ENCODE results near the gene MRPL53. TPM values are rescaled to one million over a fixed set of nuclear protein-coding genes. Genes with fewer than 3 reads are reported as not detected.

The MRPL53 gene
- total and polyA plus RNA-seq, 2 of the 13 experiments (the other 11 are each of a cell fraction or from before 2014, with no cell fraction given): 34.3 to 51.9 TPM

DNA sequence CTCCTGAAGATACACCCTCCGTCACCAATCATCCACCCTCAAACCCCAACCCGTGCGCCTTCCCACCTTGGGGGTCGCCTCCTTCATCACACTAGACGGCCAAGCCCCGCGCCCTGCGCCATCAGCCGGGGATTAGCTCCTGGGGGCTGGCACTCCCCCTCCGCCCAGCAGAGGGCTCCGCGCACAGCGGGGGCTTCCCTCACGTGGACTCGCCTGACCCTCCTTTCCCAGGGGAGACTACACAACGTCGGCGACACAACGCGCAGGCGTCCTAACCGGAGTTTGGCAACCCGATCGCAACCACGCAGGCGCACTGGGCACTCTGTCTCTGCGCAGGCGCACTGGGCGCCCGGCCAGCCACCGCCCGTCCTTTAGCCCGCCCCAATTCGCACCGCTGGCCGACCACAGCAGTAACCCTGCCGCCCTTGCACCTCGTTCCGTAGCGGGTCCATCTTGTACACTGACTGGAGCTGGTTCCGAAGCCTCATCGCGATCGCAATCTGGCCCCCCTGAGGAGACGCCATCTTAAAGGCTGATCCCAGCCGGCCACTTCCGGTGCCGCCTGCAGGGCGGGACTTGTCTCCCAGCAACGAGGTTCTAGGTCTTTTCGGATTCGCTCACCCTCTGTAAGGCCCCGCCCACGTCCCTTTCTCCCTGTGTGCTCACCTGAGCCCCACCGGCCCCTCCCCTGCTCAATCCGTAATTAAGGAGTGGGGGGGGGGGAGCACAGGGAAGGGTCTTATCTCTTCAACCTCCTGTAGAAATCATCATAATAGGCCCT, 34.9 kb upstream of the MRPL53 start, which contains the start of gene PCGF1 (continued):
- TF ChIP-seq NFE2 (CRISPR knock-in tag; IDR thresholded peaks at IDR 0.05) (no peak), BRD4 (CRISPR knock-in tag; IDR thresholded peaks at IDR 0.05) (peak; percentile 91; the same call in 1 of the 2 replicates), TBL1XR1 (IDR thresholded peaks at IDR 0.05; ENCODE audit: borderline replicate concordance, low read length, partially characterized antibody) (peak; percentile 29), MTF1 (CRISPR knock-in tag; IDR thresholded peaks at IDR 0.05) (no peak), HOXA5 (CRISPR knock-in tag; IDR thresholded peaks at IDR 0.05) (peak; percentile 96), ZNF660 (CRISPR knock-in tag; IDR thresholded peaks at IDR 0.05; ENCODE audit: borderline replicate concordance, low read depth) (no peak), CHD2 (IDR thresholded peaks at IDR 0.05; ENCODE audit: low read depth, low read length) (peak; percentile 55), MEF2D (CRISPR knock-in tag; IDR thresholded peaks at IDR 0.05) (peak; percentile 82), NKX3-1 (CRISPR knock-in tag; IDR thresholded peaks at IDR 0.05) (no peak), ZNF878 (CRISPR knock-in tag; IDR thresholded peaks at IDR 0.05) (no peak; the same call in 1 of the 2 replicates), TAF1 (CRISPR knock-in tag; IDR thresholded peaks at IDR 0.05) (peak; percentile 91), DNMT1 (CRISPR knock-in tag; IDR thresholded peaks at IDR 0.05) (peak; percentile 98), ZNF251 (CRISPR knock-in tag; IDR thresholded peaks at IDR 0.05) (no peak; the same call in 1 of the 2 replicates), ZNF446 (CRISPR knock-in tag; IDR thresholded peaks at IDR 0.05) (no peak), PPARG (CRISPR knock-in tag; conservative IDR thresholded peaks at IDR 0.05) (peak; percentile 48; the same call in 1 of the 2 replicates), SOX5 (CRISPR knock-in tag; IDR thresholded peaks at IDR 0.05; ENCODE audit: borderline replicate concordance) (peak; percentile 75), ZFY (CRISPR knock-in tag; IDR thresholded peaks at IDR 0.05) (peak; percentile 30; the same call in 1 of the 2 replicates), PTBP1 (IDR thresholded peaks at IDR 0.05; ENCODE audit: low read depth, low read length, poor library complexity, severe bottlenecking) (peak; percentile 67), BORCS8-MEF2B (CRISPR knock-in tag; IDR thresholded peaks at IDR 0.05) (peak; percentile 53), ZNF839 (CRISPR knock-in tag; IDR thresholded peaks at IDR 0.05; ENCODE audit: borderline replicate concordance) (0 out of 2 replicates have a peak, but pooled peaks have one; percentile 44), SP1 (IDR thresholded peaks at IDR 0.05) (no peak), SP1 (CRISPR knock-in tag; IDR thresholded peaks at IDR 0.05) (0 out of 2 replicates have a peak, but pooled peaks have one; percentile 33), ZNF451 (CRISPR knock-in tag; IDR thresholded peaks at IDR 0.05) (peak; percentile 98)
- TF ChIP-seq, protein P1, sequence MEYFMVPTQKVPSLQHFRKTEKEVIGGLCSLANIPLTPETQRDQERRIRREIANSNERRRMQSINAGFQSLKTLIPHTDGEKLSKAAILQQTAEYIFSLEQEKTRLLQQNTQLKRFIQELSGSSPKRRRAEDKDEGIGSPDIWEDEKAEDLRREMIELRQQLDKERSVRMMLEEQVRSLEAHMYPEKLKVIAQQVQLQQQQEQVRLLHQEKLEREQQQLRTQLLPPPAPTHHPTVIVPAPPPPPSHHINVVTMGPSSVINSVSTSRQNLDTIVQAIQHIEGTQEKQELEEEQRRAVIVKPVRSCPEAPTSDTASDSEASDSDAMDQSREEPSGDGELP (IDR thresholded peaks at IDR 0.05; ENCODE audit: borderline replicate concordance, low read depth): peak; percentile 61; the same call in 1 of the 2 replicates
- TF ChIP-seq, protein P2, sequence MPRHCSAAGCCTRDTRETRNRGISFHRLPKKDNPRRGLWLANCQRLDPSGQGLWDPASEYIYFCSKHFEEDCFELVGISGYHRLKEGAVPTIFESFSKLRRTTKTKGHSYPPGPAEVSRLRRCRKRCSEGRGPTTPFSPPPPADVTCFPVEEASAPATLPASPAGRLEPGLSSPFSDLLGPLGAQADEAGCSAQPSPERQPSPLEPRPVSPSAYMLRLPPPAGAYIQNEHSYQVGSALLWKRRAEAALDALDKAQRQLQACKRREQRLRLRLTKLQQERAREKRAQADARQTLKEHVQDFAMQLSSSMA (CRISPR knock-in tag; IDR thresholded peaks at IDR 0.05): 0 out of 2 replicates have a peak, but pooled peaks have one; percentile 71
- TF ChIP-seq, protein P3, sequence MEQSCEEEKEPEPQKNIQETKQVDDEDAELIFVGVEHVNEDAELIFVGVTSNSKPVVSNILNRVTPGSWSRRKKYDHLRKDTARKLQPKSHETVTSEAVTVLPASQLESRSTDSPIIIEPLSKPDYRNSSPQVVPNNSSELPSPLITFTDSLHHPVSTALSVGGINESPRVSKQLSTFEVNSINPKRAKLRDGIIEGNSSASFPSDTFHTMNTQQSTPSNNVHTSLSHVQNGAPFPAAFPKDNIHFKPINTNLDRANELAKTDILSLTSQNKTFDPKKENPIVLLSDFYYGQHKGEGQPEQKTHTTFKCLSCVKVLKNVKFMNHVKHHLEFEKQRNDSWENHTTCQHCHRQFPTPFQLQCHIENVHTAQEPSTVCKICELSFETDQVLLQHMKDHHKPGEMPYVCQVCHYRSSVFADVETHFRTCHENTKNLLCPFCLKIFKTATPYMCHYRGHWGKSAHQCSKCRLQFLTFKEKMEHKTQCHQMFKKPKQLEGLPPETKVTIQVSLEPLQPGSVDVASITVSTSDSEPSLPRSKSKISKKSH (CRISPR knock-in tag; IDR thresholded peaks at IDR 0.05; ENCODE audit: borderline replicate concordance): peak; percentile 35; the same call in 1 of the 2 replicates

Measured in HepG2 (cell line).